Hindlimb muscle (tissue), 1 donor: ENCODE data around the gene UBE2Q1. TPM values are rescaled to one million over a fixed set of nuclear protein-coding genes. Genes with fewer than 3 reads are reported as not detected.
"Not testable (repeated sequence)": the region's sequence is repeated elsewhere in the genome, so short reads cannot be mapped to it uniquely, and the experiment has no call there.

Source experiments
- DNase-seq: peaks from one replicate; pipeline ENCODE4 v3.0.0-alpha.2; 2013
- polyA plus RNA-seq: library from polyadenylated mRNA; unstranded; fragments of 120-200 nt; gene quantifications from one replicate; pipeline ENCODE4 v1.2.1, GENCODE V29; 2013; ENCODE audit not compliant: insufficient read length

UBE2Q1 gene
- polyA plus RNA-seq, 1 donor = 64.9 TPM

DNA sequence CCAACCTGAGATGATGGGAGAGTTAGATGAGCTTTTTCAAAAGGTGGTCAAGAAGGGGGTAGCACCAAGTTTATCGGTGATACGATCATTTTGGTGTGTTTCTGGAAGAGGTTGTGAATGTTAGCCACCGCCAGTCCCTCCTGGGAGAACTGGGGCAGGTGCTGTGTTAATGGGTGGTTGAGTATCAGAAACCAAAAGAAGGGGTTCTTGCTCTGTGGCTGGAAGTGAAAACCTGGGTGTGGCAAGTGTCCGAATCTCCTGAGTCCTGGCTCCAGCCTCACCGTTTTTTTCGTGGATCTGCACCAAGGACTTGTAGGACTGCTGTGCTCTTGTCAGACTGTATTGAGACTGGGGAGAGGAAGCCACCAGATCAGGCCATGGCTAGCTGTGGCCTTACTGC lies 7.8 kb downstream of the UBE2Q1 start:
- DNase-seq = no peak

DNA sequence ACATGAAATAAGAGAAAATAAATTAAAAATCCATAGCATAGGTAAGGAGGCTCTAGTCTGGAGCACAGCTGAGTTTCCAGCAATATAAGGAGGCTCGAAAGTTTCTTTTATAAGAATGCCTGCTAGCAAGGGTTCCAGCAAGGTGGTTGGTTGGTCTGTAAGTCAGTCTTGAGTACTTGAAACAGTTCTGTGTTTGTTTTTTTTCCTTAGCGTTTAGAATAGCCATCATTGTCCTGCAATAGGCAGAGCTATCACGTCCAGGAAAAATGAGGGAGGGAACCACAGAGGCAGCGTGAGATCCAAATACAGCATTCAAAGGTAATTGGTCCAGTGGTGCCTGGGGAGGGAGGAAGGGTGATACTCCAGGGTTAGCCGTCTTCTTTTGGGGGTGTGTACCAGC lies 8.4 kb downstream of the UBE2Q1 start:
- no peak for DNase-seq

DNA sequence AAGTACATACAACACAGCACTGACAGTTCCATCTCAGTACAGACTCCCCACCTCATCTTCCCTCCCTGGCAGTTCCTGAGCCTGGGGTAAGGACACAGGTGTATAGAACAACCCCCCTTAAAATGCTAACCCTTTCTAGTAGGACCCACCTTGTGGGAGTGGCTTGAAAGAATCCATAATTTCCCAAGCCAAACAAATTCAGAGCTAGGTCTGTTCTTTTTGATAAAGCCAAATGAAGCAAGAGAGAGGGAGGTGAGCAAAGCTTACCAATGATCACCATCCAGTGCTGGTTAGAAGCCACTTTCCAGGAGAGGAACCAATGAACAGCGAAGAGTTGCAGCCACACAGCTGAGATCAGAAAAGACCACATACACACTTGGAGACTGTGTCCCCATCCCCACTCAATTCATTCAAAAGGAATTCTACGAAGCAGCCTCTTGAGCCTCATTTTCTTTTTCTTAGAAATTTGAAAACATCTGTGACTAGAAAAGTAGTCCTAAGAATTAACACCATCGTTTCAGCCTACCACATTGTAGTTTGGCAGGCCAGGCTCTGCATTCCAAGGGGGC lies 9.2 kb downstream of the UBE2Q1 start:
- no peak for DNase-seq

DNA sequence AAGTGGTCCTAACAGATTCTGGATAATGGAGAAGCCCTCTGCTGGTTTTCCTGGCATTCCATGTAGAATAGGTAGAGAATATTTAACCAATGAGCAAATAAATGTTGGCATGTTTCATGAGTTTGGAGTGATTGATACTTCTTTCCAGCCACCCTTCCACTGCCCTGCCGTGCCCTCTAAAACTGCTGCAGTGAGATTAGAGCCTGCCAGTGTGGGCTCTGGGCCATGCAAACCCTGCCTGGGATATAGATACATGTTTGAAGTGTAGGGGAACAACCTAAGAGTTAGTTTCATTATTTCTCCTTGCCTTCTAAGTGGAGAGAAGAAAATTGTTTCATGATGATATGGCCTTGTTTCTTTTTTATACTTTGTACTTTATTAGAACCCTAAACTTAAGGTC lies 10.4 kb downstream of the UBE2Q1 start:
- no peak for DNase-seq

DNA sequence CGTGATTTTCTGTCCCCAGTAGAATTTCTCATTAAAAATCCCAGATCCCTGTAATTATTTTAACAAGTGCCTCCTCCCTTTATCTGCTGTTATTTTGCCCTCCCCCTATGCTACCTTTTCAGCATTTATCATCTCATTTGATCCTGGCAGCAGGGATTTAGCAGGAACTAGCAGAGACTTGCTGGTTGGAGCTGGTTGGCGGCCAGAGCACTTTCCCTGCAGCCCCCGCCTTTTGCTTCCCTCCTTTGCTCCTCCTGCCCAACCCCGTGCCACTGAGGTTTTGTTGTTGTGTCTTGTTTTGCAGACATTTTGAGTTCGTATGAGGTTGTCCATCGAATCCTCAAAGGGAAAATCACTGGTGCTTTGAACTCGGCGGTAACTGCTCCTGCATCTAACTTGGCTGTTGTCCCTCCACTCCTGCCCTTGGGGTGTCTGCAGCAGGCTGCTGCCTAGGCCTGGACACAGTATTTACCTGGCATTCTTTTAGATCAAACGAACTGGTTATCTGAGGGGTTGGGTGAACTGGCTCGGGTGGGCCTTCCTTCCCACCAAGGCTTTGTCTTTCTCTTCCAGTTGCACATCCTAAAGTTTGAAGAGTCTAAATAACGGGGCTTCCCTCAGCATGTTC lies 11.2 kb downstream of the UBE2Q1 start:
- no peak for DNase-seq

DNA sequence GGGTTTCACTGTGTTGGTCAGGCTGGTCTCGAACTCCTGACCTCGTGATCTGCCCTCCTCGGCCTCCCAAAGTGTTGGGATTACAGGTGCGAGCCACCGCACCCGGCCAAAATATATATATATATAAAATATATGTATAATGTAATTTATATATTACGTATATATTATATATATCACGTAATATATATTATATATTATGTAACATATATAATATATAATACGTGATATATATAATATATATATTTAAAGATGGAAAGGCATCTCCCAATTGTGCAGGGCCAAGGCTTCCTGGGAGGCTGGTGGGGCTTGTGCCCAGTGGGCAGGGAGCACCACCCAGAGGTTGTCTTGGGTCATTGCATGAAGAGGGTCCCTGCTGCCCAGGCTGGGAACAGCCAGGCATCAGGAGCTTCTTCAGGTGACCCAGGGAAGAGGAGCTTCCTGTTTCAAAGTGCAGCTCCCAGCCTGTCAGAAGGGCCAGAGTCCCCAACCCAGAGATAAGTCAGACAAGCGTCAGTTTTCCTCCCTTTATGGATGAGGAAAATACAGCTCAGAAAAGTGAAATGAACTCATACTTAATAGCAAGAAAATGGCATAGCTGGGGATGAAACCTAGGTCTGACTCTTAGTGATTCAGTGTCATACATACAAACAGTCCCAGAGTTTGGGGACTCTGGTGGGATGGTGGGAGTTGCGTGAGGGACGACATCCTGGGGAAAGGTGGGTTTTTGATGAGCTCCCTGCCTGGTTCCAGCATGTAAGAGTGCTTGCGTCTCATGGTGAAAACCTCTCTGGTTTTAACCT lies 12.0 kb downstream of the UBE2Q1 start:
- DNase-seq = no peak

DNA sequence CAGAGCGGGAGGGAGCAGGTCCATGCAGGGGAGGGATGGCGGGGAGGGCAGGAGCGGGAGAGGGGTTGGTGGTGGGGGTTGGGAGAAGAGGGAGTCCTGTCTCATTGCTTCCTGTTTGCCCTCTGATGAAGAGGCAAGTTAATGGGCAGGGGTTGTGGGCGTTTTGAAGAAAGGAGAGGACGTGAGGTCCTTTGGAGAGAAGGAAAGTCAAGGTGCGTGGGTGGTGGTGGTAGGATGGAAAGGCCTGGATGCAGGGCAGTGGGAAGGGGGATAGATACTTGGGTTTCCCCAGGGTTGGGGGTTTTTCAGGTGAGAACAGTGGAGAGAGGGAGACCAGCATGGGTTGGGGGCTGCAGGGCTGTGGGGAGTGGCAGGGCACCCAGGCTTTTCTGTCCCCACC lies 17.2 kb downstream of the UBE2Q1 start:
- no peak for DNase-seq

DNA sequence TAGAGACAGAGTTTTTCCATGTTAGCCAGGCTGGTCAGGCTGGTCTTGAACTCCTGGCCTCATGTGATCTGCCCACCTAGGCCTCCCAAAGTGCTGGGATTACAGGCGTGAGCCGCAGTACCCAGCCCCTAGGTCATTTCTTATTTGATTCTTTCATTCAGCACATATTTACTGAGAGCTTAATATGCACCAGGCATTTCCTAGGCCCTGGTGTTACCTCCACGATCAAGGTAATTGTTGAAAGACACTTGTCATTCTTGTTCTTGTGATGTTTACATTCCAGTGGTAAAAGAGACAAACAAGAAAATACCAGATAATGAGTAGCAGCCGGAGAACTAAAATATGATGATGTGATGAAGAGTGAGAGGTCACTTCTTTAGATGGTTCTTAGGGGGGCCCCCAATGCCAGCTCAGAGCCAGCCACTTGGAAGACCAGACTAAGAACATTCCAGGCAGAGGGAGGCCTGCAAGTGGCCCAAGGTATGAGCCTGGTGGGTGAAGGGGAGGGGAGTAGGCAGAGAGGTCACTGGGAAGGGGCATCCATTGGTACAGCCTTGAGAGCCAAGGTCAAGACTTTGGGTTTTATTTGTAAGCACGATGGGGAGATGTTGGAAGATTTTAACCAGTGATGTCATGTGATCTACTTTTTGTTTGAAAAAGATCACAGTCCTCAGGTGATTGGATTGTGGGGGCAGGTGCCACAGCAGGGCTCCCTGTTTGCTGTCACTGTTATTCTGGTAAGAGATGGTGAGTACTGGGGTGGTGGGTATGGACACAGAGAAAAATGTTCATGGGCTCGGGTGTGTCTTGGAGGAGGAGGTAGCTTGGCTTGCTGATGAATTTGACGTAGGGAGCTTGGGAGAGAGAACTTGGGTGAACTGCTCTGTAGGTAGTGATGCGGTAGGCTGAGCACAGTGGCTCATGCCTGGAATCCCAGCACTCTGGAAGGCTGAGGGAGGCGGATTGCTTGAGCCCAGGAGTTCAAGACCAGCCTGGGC lies 18.7 kb downstream of the UBE2Q1 start:
- DNase-seq = no peak

DNA sequence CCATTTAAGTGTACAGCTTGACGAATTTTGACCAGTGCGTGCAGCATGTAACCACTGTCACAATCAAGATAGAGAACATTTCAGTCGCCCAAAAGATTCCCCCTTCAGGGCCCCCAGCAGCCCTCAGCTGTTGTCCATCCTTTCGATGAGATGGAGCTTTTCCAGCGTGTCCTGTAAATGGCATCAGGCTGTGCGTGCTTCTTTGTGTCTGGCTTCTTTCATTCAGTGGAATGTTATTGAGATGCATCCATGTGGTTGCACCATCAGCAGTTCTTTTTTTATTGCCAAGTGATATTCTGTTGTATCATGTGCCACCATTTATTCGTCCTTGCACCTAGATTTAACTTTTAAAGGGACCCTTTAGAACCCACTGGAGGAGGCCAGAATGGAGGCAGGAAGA lies 21.9 kb downstream of the UBE2Q1 start:
- no peak for DNase-seq

DNA sequence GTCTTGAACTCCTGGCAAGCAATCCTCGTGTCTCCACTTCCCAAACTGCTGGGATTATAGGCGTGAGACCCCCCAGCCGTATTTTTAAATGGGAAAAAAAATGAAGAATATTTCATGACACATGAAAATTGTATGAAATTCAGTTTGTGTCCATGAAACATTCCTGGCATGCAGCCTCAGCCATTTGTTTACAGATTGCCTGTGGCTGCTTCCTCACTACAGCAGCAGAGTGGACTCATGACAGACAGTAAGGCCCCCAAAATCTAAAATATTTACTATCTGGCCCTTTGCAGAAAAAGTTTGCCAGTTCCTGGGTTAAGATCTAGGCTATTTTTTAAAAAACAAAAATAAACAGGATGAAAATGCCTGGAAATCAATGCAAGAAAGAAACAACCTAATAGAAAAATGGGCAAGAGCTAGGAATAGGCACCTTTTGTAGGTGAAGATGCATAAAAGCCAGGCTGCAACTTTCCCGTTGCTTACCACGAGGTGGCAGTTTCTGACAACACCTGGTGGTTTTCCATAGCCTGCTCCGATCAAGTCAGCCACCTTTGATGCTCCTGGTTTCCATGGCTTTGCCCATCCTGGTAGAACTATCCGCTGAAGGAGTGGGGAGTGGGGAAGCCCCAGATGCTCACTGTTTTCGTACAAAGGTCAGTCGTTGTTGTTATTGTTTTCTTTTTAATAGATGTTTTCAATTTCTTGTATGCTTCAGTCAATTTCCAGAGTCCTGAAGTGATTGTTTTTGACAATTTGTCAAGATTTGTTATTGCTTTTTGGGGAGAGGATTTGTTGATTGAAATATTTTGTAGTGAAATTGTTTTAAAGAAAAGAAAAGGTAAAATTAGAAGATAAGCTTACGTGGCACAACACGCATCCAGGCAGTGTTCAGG lies 24.3 kb downstream of the UBE2Q1 start:
- DNase-seq = no peak

GRCh38 chr1:154531950-154532349 lies 26.5 kb downstream of the UBE2Q1 start:
- DNase-seq = not testable (repeated sequence)

DNA sequence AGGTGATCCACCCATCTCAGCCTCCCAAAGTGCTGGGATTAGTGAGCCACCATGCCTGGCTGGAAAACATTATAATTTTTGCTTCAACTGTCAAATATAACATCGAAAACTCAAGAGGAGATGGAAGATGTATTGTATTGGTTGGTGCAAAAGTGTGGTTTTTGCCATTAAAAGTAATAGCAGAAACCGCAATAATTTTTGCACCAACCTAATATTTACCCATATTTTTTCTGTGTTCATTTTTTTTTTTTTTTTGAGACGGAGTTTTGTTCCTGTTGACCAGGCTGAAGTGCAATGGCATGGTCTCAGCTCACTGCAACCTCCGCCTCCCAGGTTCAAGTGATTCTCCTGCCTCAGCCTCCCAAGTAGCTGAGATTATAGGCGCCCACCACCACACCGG lies 29.2 kb downstream of the UBE2Q1 start:
- no peak for DNase-seq

- no peak for DNase-seq
Measured at GRCh38 chr1:154527192-154527591, 31.3 kb downstream of the UBE2Q1 start.

- no peak for DNase-seq
Measured at GRCh38 chr1:154524881-154525280, 33.6 kb downstream of the UBE2Q1 start.

DNA sequence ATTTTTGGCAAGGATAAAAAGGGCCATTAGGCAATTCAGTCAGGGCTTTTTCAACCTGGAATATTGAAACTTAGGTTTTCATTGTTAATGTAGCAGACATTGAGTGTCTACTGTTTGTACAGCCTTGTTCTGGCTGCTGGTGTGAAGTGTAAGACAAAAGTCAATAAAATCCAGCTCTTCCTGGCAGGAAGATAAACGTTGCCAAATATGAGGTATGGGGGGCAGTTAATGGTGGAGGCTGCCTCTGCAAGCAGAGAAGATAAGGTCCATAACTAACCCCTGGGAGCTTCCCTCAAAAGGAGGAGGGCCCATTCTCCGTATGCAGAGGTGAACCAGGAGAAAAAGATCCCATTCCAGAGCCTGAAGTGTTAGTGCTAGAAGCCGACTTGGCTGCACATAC lies 36.8 kb downstream of the UBE2Q1 start:
- DNase-seq = no peak

GRCh38 chr1:154520333-154520732 lies 38.1 kb downstream of the UBE2Q1 start:
- DNase-seq = no peak

DNA sequence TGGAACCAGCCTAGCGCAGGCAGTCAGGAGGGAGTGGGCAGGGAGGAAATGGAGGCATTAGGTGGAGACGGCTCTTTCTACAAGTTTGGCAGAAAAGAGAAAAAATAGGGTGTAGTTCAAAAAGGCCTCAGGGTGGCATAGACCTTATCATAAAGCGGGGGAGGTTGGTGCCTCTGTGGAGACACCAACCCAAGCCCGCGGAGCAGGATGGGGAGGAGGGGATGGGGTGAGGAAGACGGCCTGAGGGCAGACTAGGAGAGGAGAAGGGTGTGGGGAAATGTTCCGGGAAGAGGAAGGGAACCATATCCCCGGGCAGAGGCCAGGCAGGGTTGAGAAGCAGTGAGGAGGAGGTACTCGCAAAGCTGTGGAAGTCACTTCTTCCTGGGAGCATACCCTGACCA lies 38.9 kb downstream of the UBE2Q1 start:
- no peak for DNase-seq

- DNase-seq = no peak
Measured at GRCh38 chr1:154517661-154518060, 40.8 kb downstream of the UBE2Q1 start.

GRCh38 chr1:154514066-154514553 lies 44.4 kb downstream of the UBE2Q1 start:
- DNase-seq = no peak

DNA sequence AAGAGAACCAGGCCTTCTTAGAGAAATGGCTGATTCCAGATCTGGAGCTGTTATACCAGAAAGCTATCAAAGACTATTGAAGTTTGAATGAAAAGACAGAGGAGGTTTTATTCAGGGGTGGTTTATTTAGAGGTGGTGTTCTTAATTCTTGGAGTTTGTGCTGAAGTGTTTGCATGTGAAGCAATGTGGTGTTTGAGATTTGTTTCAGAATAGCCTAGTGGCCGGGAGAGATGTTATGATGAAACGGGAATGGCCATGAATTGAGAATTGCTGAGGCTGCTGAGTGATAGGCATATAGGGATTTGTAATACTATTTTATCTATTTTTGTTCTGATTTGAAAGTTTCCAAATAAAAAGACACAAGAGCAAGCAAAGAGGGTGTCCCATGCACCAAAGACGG lies 45.7 kb downstream of the UBE2Q1 start:
- no peak for DNase-seq

DNA sequence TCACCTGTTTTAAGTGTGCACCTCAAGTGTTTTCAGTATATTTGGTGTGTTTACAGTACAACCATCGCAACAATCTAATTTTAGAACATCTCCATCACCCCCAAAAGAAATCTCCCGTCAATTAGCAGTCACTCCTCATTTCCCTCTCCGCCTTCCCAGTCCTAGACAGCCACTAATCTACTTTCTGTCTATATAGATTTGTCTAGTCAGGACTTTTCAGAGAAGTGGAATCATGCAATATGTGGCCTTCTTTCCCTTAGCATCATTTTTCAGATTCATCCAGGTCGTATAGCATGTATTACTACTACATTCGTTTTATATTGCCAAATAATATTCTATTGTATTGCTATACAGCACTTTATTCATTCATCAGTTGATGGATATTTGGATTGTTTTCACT lies 54.6 kb downstream of the UBE2Q1 start:
- no peak for DNase-seq

DNA sequence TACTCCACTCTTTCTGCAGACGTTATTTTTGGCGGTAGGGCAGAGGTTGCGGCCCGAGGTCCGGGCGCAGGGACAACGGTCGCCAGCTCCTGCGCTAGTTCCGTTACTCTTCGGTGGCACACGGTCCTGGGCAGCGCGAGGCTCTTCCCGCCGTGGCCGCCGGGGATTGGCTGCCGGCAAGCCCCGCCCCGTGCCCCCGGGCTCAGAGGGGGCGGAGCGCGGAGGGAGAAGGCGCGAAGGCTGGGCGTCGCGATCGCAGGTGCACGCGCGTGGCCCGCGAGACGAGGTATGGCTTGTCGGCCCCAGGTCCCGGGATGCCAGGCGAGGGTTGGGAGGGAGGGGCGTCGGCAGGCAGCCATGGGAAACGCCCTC lies 55.7 kb downstream of the UBE2Q1 start:
- no peak for DNase-seq
